Urinary bladder (tissue), 2 donors: Measurements from ENCODE around the gene D2HGDH. TPM values are rescaled to one million over a fixed set of nuclear protein-coding genes. Genes with fewer than 3 reads are reported as not detected.

Source experiments
- polyA plus RNA-seq: library from polyadenylated mRNA; stranded (reverse); fragments of 200-250 nt; gene quantifications from one replicate; pipeline ENCODE4 v1.2.3, GENCODE V29; 2013
- total RNA-seq: library from RNA; depleted of rRNA; stranded (reverse); fragments of >200 nt; gene quantifications from one replicate; pipeline ENCODE4 v1.2.3, GENCODE V29; 2014
- donor health status: healthy.

D2HGDH gene
- total and polyA plus RNA-seq, 2 donors = 9.7 to 25.9 TPM

Other genes with a start within 250 kb of the D2HGDH start
- 102 TPM for gene STK25, start 226.0 kb upstream of the D2HGDH start, total RNA-seq
- 166 TPM for gene STK25, start 226.0 kb upstream of the D2HGDH start, polyA plus RNA-seq
- gene BOK, start 175.9 kb upstream of the D2HGDH start, total RNA-seq = 16.7 TPM
- gene BOK, start 175.9 kb upstream of the D2HGDH start, polyA plus RNA-seq = 95.8 TPM
- gene THAP4, start 97.5 kb upstream of the D2HGDH start, total RNA-seq = 18.9 TPM
- gene THAP4, start 97.5 kb upstream of the D2HGDH start, polyA plus RNA-seq = 49.3 TPM
- 31.5 TPM for gene ATG4B, start 96.9 kb upstream of the D2HGDH start, total RNA-seq
- 52.2 TPM for gene ATG4B, start 96.9 kb upstream of the D2HGDH start, polyA plus RNA-seq
- gene DTYMK, start 47.8 kb upstream of the D2HGDH start, total RNA-seq = 12.7 TPM
- 20.0 TPM for gene DTYMK, start 47.8 kb upstream of the D2HGDH start, polyA plus RNA-seq
- 32.9 TPM for gene ING5, start 32.6 kb upstream of the D2HGDH start, total RNA-seq
- 39.3 TPM for gene ING5, start 32.6 kb upstream of the D2HGDH start, polyA plus RNA-seq
- not detected for gene GAL3ST2, start 42.2 kb downstream of the D2HGDH start, total RNA-seq
- not detected for gene GAL3ST2, start 42.2 kb downstream of the D2HGDH start, polyA plus RNA-seq
- 0.21 TPM for gene NEU4, start 74.6 kb downstream of the D2HGDH start, total RNA-seq
- gene NEU4, start 74.6 kb downstream of the D2HGDH start, polyA plus RNA-seq = 0.29 TPM
- gene PDCD1, start 124.3 kb downstream of the D2HGDH start, total RNA-seq = not detected
- 0.29 TPM for gene PDCD1, start 124.3 kb downstream of the D2HGDH start, polyA plus RNA-seq
- not detected for gene RTP5, start 135.1 kb downstream of the D2HGDH start, total RNA-seq
- 0.06 TPM for gene RTP5, start 135.1 kb downstream of the D2HGDH start, polyA plus RNA-seq